ENCODE results near the gene ERRFI1.
A peak's percentile ranks its signal among the peaks of the same experiment; 100 is the strongest.

GRCh38 chr1:7975212-7975865 lies 50.8 kb downstream of the ERRFI1 start:
- peak; percentile 91 for TF ChIP-seq CTCF (IDR thresholded peaks at IDR 0.05; ENCODE audit: poor library complexity)
- TF ChIP-seq EZH2phosphoT487 (IDR thresholded peaks at IDR 0.05; ENCODE audit: low read depth, severe bottlenecking, unreplicated experiment): no peak

All from hepatocyte (in vitro differentiated cells).